BLaER1 (cell line): ENCODE data around the gene FAM177A1.

Experiments
- H3K27ac ChIP-seq: shearing (Covaris generic); formaldehyde crosslinking; 2 replicates; pipeline ENCODE4 v1.8.1; 2022
- H3K27me3 ChIP-seq: shearing (Covaris generic); formaldehyde crosslinking; 2 replicates; pipeline ENCODE4 v1.8.1; 2022
- H3K36me3 ChIP-seq: shearing (Covaris generic); formaldehyde crosslinking; 2 replicates; pipeline ENCODE4 v1.8.1; 2022
- H3K4me1 ChIP-seq: shearing (Covaris generic); formaldehyde crosslinking; 2 replicates; pipeline ENCODE4 v1.8.1; 2022
- H3K4me2 ChIP-seq: shearing (Covaris generic); formaldehyde crosslinking; 2 replicates; pipeline ENCODE4 v1.8.1; 2022
- H3K4me3 ChIP-seq: shearing (Covaris generic); formaldehyde crosslinking; 2 replicates; pipeline ENCODE4 v1.8.1; 2022
- H3K9ac ChIP-seq: shearing (Covaris generic); formaldehyde crosslinking; 2 replicates; pipeline ENCODE4 v1.8.1; 2022
- H3K9me3 ChIP-seq: shearing (Covaris generic); formaldehyde crosslinking; 2 replicates; pipeline ENCODE4 v1.8.1; 2022
- H4K20me1 ChIP-seq: shearing (Covaris generic); formaldehyde crosslinking; 2 replicates; pipeline ENCODE4 v1.8.1; 2022
- Cebpa-rat ChIP-seq: shearing (Covaris generic); IDR thresholded peaks from 2 replicates; pipeline ENCODE4 v1.8.1; 2022

FAM177A1 gene

DNA sequence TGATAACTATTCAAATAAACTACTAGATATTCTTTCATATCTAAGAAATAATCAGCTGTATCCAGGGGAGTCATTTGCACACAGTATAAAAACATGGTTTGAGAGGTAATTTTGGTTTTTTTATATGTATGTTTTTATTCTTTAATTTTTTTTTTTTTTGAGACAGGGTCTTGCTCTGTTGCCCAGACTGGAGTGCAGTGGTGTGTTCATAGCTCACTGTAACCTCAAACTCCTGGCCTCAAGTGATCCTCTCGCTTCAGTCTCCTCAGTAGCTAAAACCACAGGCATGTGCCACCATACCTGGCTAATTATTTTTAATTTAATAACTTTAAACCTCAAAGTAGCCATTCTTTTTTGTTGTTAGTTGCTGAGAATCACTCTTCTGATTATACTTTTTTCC, 78.1 kb downstream of the FAM177A1 start:
- peaks cover 3% of the 10 kb centered on the region; the same call in 1 of the 2 replicates for H3K9me3 ChIP-seq
- peaks cover 56% of the 10 kb centered on the region for H3K4me1 ChIP-seq
- no peak overlapping the region for H3K27ac ChIP-seq
- TF ChIP-seq Cebpa-rat, result no peak
- peak overlapping the region; percentile 99; the same call in 1 of the 2 replicates for H3K9ac ChIP-seq
- no peaks in the 10 kb centered on the region for H4K20me1 ChIP-seq
- H3K4me2 ChIP-seq, result peak overlapping the region; percentile 83
- H3K36me3 ChIP-seq, result peaks cover 34% of the 10 kb centered on the region
- H3K4me3 ChIP-seq, result peak overlapping the region; percentile 83
- H3K27me3 ChIP-seq, result no peaks in the 10 kb centered on the region
